GM18502 (cell line): ENCODE measurements around the gene TRIM38.
"Not testable (repeated sequence)": the region's sequence is repeated elsewhere in the genome, so short reads cannot be mapped to it uniquely, and the experiment has no call there.

ENCODE experiments used
- ATAC-seq: cut with Tn5 transposase; IDR thresholded peaks from one replicate; pipeline ENCODE4 v1.9.1; 2021; ENCODE audit warnings: mild to moderate bottlenecking; ENCODE audit not compliant: unreplicated experiment, poor library complexity

Gene TRIM38

DNA sequence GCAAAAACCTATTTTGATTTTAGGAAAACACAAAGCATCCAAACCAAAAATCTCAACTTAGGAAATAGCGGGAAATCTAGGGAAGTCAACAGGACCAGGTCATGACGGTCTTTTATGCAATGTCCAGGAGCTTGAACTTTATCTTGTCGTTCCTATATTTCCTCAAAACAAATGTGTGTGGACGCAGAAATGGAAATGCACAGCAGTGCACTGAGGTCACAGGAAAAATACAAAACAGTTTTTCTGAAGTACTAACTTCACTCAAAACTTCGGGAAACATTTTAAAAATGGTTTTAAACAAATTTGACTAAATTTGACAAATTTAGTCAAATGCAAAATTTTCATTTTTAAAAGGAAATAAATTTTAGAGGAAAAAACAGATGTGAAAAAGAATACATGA is 26.6 kb upstream of the TRIM38 start:
- no peak for ATAC-seq

DNA sequence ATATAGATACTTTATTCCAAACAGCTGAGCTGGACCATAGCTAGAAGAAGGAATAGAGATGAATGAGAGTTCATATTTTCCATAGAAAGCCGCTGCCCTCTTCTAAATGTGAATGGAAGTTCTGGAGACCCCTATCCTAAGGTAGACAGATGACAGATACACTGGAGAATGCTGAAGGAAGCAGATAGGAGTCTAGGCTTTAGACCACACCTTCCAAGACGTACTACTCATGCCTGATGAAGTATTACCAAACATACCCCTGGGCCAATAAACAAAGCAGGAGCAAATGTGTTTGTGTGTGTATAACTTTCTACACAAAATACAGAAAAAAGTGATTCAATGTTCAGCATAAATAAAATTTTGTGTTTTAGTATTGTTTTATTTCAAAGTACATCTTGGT is 23.0 kb upstream of the TRIM38 start:
- ATAC-seq = no peak

- no peak for ATAC-seq
Measured at GRCh38 chr6:25942561-25943147, 19.9 kb upstream of the TRIM38 start.

DNA sequence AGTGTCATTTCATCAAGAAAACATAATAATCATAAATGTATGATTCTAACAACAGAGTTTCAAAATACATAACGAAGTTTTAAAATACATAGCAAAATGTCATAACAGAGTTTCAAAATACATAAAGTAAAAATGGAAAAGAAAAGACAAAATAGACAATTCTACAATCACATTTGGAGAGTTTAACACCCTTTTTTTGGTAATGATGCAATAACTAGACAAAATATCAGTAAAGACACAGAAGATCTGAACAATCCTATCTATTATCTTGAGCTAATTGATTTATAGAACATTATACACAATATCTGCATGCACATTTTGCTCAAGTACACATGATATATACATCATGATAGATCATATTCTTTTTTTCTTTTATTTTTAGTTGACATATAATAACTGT is 18.7 kb upstream of the TRIM38 start:
- no peak for ATAC-seq

DNA sequence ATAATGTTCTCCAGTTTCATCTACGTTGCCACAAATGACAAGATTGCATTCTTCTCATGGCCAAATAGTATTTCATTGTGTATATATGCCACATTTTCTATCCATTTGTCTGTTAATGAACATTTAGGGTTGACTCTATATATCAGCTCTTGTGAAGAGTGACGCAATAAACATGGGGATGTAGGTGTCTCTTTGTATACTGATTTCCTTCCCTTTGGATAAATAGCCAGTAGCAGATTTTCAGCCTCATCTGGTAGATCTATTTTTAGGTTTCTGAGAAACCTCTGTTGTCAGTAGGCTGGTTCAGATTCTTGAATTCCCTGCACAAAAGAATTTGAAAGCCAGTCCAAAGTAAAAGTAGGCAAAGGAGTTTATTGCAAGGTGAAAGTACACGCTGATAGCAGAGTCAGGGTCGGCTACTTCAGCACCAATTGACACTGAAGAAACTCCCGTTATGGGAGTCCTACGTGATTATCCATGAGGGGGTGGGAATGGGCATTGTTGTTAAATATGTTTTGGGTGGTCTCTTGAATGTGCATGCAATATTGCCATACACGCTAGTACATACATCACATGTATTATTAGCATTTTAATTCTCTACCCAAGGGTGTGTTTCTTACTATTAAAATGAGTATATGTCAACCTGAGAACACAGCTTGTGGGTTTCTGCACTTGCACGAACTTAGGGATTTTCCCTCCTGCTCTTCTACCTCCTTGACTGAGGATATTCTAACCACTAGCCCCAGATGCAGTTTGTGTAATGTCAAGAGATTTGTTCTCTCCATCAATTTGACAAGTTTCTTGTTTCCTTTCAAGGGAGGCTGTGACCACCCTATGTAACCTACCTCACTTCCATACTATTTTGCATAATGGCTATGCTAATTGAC is 17.7 kb upstream of the TRIM38 start:
- peak; percentile 93 for ATAC-seq

DNA sequence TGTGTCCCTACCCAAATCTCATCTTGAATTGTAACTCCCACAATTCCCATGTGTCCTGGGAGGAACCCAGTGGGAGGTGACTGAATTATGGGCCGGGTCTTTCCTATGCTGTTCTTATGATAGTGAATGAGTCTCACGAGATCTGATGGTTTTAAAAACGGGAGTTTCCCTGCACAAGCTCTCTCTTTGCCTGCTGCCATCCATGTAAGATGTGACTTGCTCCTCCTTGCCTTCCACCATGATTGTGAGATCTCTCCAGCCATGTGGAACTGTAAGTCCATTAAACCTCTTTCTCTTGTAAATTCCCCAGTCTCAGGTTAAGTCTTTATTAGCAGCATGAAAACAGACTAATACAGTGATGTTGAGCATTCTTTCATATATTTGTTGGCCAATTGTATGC is 16.9 kb upstream of the TRIM38 start:
- ATAC-seq = not testable (repeated sequence)

DNA sequence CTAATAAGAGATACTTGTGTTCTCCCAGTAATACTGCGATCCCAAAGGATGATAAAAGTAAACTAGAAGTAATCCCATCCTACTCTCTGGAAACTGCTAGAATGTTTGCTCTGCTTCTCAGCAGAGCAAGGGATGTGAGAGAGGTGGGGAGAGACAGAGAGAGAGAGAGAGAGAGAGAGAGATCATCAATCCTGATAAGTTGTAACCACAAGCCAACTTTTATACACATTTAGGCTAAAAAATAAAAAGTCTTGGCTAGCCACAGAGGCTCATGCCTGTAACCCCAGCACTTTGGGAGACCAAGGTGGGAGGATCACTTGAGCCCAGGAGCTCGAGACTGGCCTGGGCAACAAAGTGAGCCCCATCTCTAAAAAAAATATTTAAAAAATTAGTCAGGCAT is 16.0 kb upstream of the TRIM38 start:
- ATAC-seq = no peak

DNA sequence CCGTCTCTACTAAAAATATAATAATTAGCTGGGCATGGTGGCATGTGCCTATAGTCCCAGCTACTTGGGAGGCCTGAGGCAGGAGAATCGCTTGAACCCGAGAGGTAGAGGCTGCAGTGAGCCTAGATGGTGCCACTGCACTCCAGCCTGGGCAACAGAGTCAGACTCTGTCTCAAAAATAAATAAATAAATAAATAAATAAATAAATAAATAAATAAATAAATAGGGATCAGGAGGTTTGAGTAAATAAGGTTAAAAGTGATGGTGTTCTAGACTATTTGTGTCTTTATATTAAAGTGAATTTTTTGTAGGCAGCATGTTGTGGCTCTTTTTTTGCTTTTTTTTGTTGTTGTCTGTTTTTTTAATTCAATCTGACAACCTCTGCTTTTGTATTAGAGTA is 15.1 kb upstream of the TRIM38 start:
- ATAC-seq = not testable (repeated sequence)

- no peak for ATAC-seq
Measured at GRCh38 chr6:25949695-25950094, 12.9 kb upstream of the TRIM38 start.

GRCh38 chr6:25950297-25950696 is 12.3 kb upstream of the TRIM38 start:
- ATAC-seq = no peak

- ATAC-seq = no peak
Measured at GRCh38 chr6:25951296-25952032, 11.1 kb upstream of the TRIM38 start.

DNA sequence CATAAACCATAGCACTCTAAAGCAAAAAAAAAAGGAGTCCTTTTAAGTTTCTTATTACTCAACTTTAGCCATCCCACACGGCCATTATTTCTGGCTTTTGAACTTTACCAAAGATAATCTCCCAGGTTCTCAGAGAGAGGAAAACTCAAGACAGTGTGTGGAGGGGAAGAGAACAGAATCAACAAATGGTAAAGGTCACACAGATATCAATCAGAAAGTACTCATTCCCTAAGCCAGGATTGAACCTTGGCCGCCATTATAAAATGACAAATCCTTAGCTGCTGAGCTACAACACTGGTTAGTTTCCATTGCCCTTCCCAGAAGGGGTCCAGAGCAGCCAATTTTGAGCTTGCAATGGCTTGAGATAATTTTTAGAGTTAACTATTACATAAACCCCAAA is 10.1 kb upstream of the TRIM38 start:
- ATAC-seq = no peak

- no peak for ATAC-seq
Measured at GRCh38 chr6:25953733-25954132, 8.9 kb upstream of the TRIM38 start.

DNA sequence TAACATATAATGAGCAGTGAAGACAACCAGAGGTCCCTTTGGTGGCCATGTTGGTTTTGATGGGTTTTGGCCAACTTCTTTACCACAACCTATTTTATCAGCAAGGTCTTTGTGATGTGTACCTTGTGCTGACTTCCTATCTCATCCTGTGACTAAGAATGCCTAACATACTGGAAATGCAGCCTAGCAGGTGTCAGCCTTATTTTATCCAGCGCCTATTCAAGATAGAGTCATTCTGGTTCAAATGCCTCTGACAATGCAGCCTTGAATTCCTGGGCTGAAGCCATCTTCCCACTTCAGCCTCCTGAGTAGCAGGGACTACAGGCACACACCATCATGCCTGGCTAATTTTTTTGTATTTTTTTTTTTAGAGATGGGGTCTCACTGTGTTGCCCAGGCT is 7.8 kb upstream of the TRIM38 start:
- ATAC-seq = no peak

- no peak for ATAC-seq
Measured at GRCh38 chr6:25956226-25956625, 6.4 kb upstream of the TRIM38 start.

- no peak for ATAC-seq
Measured at GRCh38 chr6:25958700-25959162, 3.9 kb upstream of the TRIM38 start.

GRCh38 chr6:25959890-25960536 is 2.6 kb upstream of the TRIM38 start:
- no peak for ATAC-seq

DNA sequence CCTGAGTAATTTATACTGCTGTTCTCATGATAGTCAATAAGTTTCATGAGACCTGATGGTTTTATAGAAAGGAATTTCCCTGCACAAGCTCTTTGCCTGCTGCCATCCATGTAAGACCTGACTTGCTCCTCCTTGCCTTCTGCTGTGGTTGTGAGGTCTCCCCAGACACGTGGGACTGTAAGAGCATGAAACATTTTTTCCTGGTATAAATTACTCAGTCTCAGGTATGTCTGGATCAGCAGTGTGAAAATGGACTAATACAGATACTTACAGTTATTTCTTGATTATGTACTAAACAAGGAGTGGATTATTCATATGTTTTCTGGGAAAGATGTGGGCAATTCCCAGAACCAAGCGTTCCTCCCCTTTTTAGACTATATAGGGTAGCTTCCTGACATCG is 1.9 kb upstream of the TRIM38 start:
- ATAC-seq = no peak

DNA sequence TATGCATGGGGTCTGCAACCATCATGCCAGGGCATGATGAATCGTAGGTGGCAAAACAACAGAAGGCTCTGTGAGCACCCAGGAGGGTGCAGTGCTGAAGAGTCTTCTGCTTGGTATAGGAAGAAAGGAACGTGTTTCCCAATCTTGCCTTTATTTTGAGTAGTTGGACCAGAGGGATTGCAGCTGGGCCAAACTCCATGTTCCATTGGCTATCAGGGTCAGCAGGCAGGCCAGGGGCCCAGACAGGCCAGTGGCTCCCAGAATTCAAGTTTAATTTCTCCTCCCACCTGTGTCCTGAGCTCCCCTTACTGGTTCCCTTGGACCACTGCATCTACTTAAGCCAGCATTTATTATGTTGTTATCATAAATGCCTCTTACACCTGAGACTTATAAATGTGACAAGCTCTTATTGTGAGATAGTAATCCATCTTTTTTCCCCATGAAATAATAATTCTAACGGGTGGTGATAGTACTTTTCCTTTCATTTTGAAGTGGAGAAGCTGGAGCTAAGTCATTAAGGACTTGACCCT is 918 bp upstream of the TRIM38 start:
- ATAC-seq = no peak

DNA sequence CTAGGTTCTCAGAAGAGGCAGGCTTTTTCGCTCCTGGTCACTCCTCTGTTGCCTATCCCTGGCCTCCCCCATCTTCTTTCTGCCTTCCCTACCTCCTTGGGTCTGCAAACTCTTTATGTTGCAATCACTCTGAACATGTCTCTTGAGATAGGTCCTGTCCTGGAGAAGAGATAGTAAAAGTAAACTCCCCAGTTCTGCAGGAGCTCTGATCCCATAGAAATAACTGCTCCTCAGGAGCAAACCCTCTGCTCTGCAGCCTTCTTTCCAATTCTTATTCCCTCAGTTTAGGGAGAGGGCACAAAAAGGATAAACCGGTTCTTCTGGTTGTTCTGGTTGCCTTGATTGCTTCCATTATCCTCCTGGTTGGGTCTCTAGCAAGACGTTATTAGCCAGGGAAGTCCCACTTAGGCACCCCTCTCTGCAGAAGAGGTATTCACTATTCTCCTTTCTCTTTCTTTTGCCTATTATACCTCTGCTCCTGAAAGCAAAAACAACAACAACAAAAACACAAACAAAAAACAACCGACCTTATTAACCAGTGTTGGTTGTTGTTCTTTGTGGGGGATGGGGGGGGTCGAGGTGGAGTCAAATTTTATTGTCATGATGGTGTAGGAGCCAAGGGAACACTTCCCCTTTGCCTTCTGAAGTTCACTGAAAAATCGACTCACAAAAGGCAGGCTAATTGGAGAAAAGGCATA is 973 bp downstream of the TRIM38 start:
- ATAC-seq = no peak
